H1 (cell line): ENCODE results near the gene CRISPLD2.

ENCODE experiments used
- CEBPB ChIP-seq: IDR thresholded peaks from 2 replicates; pipeline ENCODE4 v1.6.1; 2012; ENCODE audit warnings: low read depth, low read length
- RFX5 ChIP-seq: IDR thresholded peaks from 2 replicates; pipeline ENCODE4 v1.6.1; 2011; ENCODE audit warnings: low read depth, low read length, improper control_type of control experiment, borderline replicate concordance

DNA sequence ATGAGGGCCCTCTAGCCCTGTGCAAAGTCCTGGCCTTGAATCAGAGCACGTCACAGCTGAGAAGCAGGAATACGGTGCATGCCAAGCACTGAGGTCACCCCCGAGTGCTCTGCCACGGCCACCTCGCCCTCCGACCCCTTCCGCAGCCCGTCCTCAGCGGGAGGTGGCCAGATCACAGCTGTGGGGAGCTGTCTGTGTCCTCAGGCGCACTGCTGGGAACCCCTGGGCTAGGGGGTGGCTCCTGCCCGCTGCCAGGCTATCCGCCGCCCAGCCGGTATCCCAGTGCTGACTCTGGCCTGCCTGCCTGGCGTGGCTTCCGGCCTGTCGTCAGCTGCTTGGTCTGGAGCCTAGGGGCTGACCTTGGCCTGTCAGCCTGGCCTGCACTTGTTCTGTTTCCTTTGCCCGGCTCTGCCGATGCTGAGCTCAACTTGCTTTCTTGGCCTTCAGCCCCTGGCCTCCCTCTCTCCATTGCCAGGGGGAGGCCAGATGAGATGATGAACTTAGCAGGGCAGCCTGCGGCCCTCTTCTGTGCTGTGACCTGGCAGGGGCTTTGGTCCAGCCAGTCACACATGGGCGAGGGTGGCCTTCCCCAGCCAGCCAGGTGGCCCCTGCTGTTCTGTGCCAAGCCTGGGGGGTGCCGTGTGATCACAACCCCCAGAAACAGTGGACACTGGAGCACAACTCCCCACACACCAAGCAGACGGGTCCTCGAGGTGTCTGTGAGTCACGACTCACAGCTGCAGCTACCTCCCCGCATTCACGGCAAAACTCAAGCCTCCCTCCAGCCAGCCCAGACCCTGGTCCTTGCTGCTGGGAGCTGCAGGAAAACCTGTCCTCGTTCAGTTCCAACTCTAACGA is 114.2 kb downstream of the CRISPLD2 start:
- TF ChIP-seq CEBPB (no peak), RFX5 (no peak)
